Stimulated activated CD8-positive, alpha-beta memory T cell treated with anti-CD3 and anti-CD28 coated beads, Interleukin-7, amount 100 ng/mL, for 48 hours (primary cell): Measurements from ENCODE around the gene IL1RL2.

Source experiments
- DNase-seq, 2 donors: peaks; one replicate each; pipeline ENCODE4 v3.0.0-alpha.2; 2020; ENCODE audit warnings: low read depth in 1 of 2; ENCODE audit errors: extremely low read depth in 1 of 2

The IL1RL2 gene

GRCh38 chr2:102238039-102238756 is 51.4 kb downstream of the IL1RL2 start:
- no peak for DNase-seq

GRCh38 chr2:102238778-102239177 is 52.0 kb downstream of the IL1RL2 start:
- no peak for DNase-seq

GRCh38 chr2:102239344-102239743 is 52.5 kb downstream of the IL1RL2 start:
- no peak for DNase-seq

- peak; percentile 75 to 78 for DNase-seq
Measured at GRCh38 chr2:102240640-102241370, 54.0 kb downstream of the IL1RL2 start.

GRCh38 chr2:102241616-102242305 is 54.9 kb downstream of the IL1RL2 start:
- no peak for DNase-seq

GRCh38 chr2:102245266-102246151 is 58.7 kb downstream of the IL1RL2 start:
- no peak for DNase-seq

GRCh38 chr2:102250278-102250821 is 63.5 kb downstream of the IL1RL2 start:
- no peak for DNase-seq

GRCh38 chr2:102251042-102251848 is 64.4 kb downstream of the IL1RL2 start:
- no peak for DNase-seq

GRCh38 chr2:102251849-102252203 is 65.0 kb downstream of the IL1RL2 start:
- no peak for DNase-seq

- DNase-seq = no peak
Measured at GRCh38 chr2:102252236-102252635, 65.4 kb downstream of the IL1RL2 start.

GRCh38 chr2:102253140-102253752 is 66.4 kb downstream of the IL1RL2 start:
- no peak for DNase-seq

GRCh38 chr2:102253753-102254150 is 66.9 kb downstream of the IL1RL2 start:
- no peak for DNase-seq

- no peak for DNase-seq
Measured at GRCh38 chr2:102256276-102256675, 69.5 kb downstream of the IL1RL2 start.

- DNase-seq = no peak
Measured at GRCh38 chr2:102256874-102257462, 70.1 kb downstream of the IL1RL2 start.

GRCh38 chr2:102258025-102258385 is 71.2 kb downstream of the IL1RL2 start:
- no peak for DNase-seq

GRCh38 chr2:102258386-102259074 is 71.7 kb downstream of the IL1RL2 start:
- DNase-seq = no peak

GRCh38 chr2:102261467-102262135 is 74.8 kb downstream of the IL1RL2 start:
- DNase-seq = no peak
